Natural killer cell (primary cell): Measurements from ENCODE around the gene CDC42BPA. TPM values are rescaled to one million over a fixed set of nuclear protein-coding genes. Genes with fewer than 3 reads are reported as not detected.

Source experiments
- ATAC-seq, 3 donors: fragments of 150-1000 bp in 2 of 3; fragments of 200-7000 bp in 1 of 3; cut with Tn5 transposase; 1 replicate in 1 of 3; 2 replicates in 2 of 3; pipeline ENCODE4 v1.10.0; 2021; ENCODE audit warnings: mild to moderate bottlenecking in 2 of 3, moderate library complexity in 2 of 3
- DNase-seq, 2 donors: peaks; one replicate each; pipeline versions ENCODE4 v3.0.0 to v3.0.0-alpha.2; 2013 to 2021; ENCODE audit warnings: mixed read lengths in 1 of 2
- H3K27ac ChIP-seq: one replicate; pipeline ENCODE4 v1.5.1; 2013; ENCODE audit warnings: mild to moderate bottlenecking, low read length
- H3K27me3 ChIP-seq: one replicate; pipeline ENCODE4 v1.6.1; 2013; ENCODE audit warnings: low read length; ENCODE audit not compliant: control insufficient read depth, insufficient read depth
- H3K36me3 ChIP-seq: one replicate; pipeline ENCODE4 v1.6.1; 2013; ENCODE audit warnings: low read length; ENCODE audit not compliant: control insufficient read depth, insufficient read depth
- H3K4me1 ChIP-seq: one replicate; pipeline ENCODE4 v1.6.1; 2013; ENCODE audit warnings: low read length; ENCODE audit not compliant: control insufficient read depth, insufficient read depth
- H3K4me3 ChIP-seq: one replicate; pipeline ENCODE4 v1.5.1; 2013; ENCODE audit warnings: low read length
- H3K9me3 ChIP-seq: one replicate; pipeline ENCODE4 v1.6.1; 2013; ENCODE audit warnings: low read length; ENCODE audit not compliant: control insufficient read depth, insufficient read depth
- H3K27ac Mint-ChIP-seq, 2 donors: one replicate each; pipeline ENCODE4 v1.8.0; 2022; ENCODE audit warnings: mild to moderate bottlenecking in 2 of 2, mixed read lengths in 2 of 2, moderate library complexity in 1 of 2
- H3K27me3 Mint-ChIP-seq, 2 donors: one replicate each; pipeline ENCODE4 v1.8.0; 2022; ENCODE audit warnings: low read depth in 2 of 2, mixed read lengths in 2 of 2
- H3K36me3 Mint-ChIP-seq: one replicate; pipeline ENCODE4 v1.8.0; 2022; ENCODE audit warnings: mixed read lengths
- H3K4me1 Mint-ChIP-seq, 2 donors: one replicate each; pipeline ENCODE4 v1.8.0; 2022; ENCODE audit warnings: mixed read lengths in 2 of 2
- H3K4me3 Mint-ChIP-seq: one replicate; pipeline ENCODE4 v1.8.0; 2022; ENCODE audit warnings: mild to moderate bottlenecking, moderate library complexity, mixed read lengths
- H3K9me3 Mint-ChIP-seq, 2 donors: one replicate each; pipeline ENCODE4 v1.8.0; 2022; ENCODE audit warnings: mixed read lengths in 2 of 2
- WGBS: methylation state at CpG from one replicate; pipeline ENCODE4 v1.1.7; 2013; ENCODE audit warnings: missing lambda C conversion rate; ENCODE audit not compliant: insufficient coverage; 5-methylcytosine and 5-hydroxymethylcytosine counted together
- intact Hi-C: fragments of 100-400 bp; cut with micrococcal nuclease; formaldehyde crosslinking; loops from one replicate; pipeline ENCODE4 v1.14.2; 2022
- total RNA-seq, 4 donors: library from RNA; stranded (reverse); fragments of 120-200 nt in 1 of 4; gene quantifications; one replicate each; pipeline versions ENCODE4 v1.2.3 to v1.2.4, GENCODE V29; 2013 to 2022
- TF ChIP-seq, protein P1 (sequence below): fragments of 200-600 bp; IDR thresholded peaks from one replicate; pipeline ENCODE4 v1.8.0; 2022; ENCODE audit warnings: antibody characterized with exemption

CDC42BPA gene
- total RNA-seq, 3 donors from 2014 or later (not counting 1 experiment from before 2014, with no cell fraction given) = 0.14 to 2.4 (median 0.77) TPM

DNA sequence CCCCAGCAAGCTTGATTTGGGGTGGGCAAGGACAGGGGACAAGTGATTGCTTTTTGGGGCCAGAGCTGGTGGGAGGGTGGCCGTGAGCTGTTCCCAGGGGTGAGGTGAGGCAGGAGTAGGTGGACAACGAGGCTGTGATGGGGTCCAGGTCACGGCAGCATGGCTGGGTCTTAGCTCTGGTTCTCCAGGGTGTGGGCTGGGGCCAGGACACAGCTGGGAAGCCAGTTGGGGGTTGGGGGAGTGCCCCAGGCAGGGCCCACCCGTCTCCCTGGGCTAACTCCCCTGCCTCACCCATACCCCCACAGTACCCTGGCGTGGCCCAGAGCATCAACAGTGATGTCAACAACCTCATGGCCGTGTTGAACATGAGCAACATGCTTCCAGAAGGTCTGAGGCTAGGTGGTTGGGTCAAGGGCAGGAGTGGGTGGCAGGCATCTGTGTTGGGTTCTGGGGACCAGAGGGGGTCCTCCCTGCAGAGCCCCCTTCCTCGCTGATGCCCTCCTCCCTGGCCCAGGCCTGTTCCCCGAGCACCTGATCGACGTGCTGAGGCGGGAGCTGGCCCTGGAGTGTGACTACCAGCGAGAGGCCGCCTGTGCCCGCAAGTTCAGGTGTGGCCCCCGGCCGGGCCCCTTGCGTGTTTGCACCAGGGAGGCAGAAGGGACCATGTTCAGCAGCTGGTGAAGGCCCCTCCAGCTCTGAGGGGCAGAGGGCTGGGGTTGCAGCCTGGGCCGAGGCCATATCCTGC lies 334.9 kb downstream of the CDC42BPA start:
- 97% methylated on average over 16 of the region's 18 CpGs for WGBS
- Mint-ChIP-seq H3K27ac (no peak overlapping the region), H3K27me3 (no peaks in the 10 kb centered on the region), H3K4me1 (no peaks in the 10 kb centered on the region), H3K36me3 (no peaks in the 10 kb centered on the region), H3K4me3 (no peak overlapping the region), H3K9me3 (no peaks in the 10 kb centered on the region)
- H3K4me3 ChIP-seq = no peak overlapping the region
- TF ChIP-seq, protein P1, sequence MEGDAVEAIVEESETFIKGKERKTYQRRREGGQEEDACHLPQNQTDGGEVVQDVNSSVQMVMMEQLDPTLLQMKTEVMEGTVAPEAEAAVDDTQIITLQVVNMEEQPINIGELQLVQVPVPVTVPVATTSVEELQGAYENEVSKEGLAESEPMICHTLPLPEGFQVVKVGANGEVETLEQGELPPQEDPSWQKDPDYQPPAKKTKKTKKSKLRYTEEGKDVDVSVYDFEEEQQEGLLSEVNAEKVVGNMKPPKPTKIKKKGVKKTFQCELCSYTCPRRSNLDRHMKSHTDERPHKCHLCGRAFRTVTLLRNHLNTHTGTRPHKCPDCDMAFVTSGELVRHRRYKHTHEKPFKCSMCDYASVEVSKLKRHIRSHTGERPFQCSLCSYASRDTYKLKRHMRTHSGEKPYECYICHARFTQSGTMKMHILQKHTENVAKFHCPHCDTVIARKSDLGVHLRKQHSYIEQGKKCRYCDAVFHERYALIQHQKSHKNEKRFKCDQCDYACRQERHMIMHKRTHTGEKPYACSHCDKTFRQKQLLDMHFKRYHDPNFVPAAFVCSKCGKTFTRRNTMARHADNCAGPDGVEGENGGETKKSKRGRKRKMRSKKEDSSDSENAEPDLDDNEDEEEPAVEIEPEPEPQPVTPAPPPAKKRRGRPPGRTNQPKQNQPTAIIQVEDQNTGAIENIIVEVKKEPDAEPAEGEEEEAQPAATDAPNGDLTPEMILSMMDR = no peak
- DNase-seq (no peak), ATAC-seq (no peak)
- intact Hi-C loops = no loop called here
- no peaks in the 10 kb centered on the region for H3K4me1 ChIP-seq
- H3K36me3 ChIP-seq = peaks cover 36% of the 10 kb centered on the region
- no peaks in the 10 kb centered on the region for H3K9me3 ChIP-seq
- no peaks in the 10 kb centered on the region for H3K27me3 ChIP-seq
- H3K27ac ChIP-seq = no peak overlapping the region

GRCh38 chr1:226982451-226983177 lies 335.7 kb downstream of the CDC42BPA start:
- H3K27me3 Mint-ChIP-seq = no peaks in the 10 kb centered on the region
- TF ChIP-seq, protein P1 = no peak
- no peaks in the 10 kb centered on the region for H3K9me3 Mint-ChIP-seq
- Histone ChIP-seq H3K27ac (no peak overlapping the region), H3K4me3 (no peak overlapping the region), H3K36me3 (peaks cover 34% of the 10 kb centered on the region), H3K27me3 (no peaks in the 10 kb centered on the region), H3K4me1 (no peaks in the 10 kb centered on the region), H3K9me3 (no peaks in the 10 kb centered on the region)
- DNase-seq = no peak
- 94% methylated on average over 31 of the region's 31 CpGs for WGBS
- H3K27ac Mint-ChIP-seq = no peak overlapping the region
- no peak for ATAC-seq
- H3K4me3 Mint-ChIP-seq = no peak overlapping the region
- H3K4me1 Mint-ChIP-seq = no peaks in the 10 kb centered on the region
- H3K36me3 Mint-ChIP-seq = no peaks in the 10 kb centered on the region
- intact Hi-C loops = no loop called here

DNA sequence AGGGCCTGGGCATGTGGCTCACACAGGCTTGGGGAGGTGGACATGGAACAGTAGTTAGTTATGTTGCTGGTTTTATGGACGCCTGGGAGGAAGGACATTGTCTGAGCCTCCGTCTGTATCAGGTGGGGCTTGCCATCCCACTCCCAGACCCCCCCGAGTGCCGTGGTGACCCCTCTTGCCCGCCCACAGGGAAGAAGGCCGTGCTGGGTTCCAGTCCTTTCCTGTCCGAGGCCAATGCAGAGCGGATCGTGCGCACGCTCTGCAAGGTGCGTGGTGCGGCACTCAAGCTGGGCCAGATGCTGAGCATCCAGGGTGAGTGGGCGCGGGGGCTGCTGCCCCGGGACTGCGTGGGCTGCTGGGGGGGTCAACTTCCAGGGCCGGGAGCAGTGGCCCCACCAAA lies 336.5 kb downstream of the CDC42BPA start:
- no peaks in the 10 kb centered on the region for H3K36me3 Mint-ChIP-seq
- TF ChIP-seq, protein P1 = no peak
- H3K27ac Mint-ChIP-seq = no peak overlapping the region
- Histone ChIP-seq H3K9me3 (no peaks in the 10 kb centered on the region), H3K27me3 (no peaks in the 10 kb centered on the region), H3K4me3 (no peak overlapping the region), H3K4me1 (no peaks in the 10 kb centered on the region), H3K27ac (no peak overlapping the region), H3K36me3 (peaks cover 34% of the 10 kb centered on the region)
- 96% methylated on average over 18 of the region's 18 CpGs for WGBS
- H3K4me1 Mint-ChIP-seq = no peaks in the 10 kb centered on the region
- no peak for ATAC-seq
- no peak for DNase-seq
- H3K9me3 Mint-ChIP-seq = no peaks in the 10 kb centered on the region
- intact Hi-C loops = no loop called here
- H3K4me3 Mint-ChIP-seq = no peak overlapping the region
- no peaks in the 10 kb centered on the region for H3K27me3 Mint-ChIP-seq
